ENCODE results near the gene PLIN4. TPM values are rescaled to one million over a fixed set of nuclear protein-coding genes. Genes with fewer than 3 reads are reported as not detected.
A peak's percentile ranks its signal among the peaks of the same experiment; 100 is the strongest.

The PLIN4 gene
- total RNA-seq, 1 donor from 2014 or later, result 0.27 TPM

DNA sequence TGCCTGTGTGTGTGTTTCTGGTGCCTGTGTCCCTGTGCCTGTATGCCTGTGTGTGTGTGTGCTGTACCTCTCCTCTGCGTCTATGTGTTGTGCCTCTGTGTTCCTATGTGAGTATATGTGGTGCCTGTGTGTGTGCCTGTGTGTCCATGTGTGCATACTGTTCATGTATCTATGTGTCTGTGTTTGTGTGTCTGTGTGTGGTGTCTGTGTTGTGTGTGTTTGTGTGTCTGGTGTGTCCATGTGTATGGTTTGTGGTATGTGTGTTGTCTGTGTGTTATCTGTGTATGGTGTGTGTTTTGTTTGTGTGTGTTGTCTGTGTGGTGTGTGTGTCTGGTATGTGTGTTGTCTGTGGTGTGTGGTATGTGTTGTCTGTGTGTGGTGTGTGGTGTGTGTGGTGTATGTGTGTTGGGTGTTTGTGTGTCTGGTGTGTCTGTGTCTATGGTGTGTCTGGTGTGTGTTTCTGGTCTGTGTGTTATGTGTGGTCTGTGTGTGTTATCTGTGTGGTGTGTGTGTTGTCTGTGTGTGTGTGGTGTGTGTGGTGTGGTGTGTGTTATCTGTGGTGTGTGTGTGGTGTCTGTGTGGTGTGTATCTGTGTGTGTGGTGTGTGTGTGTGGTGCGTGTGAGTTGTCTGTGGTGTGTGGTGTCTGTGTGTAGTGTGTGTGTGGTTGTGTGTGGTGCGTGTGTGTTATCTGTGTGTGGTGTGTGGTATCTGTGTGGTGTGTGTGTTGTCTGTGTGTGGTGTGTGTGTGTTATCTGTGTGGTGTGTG lies 25.8 kb downstream of the PLIN4 start:
- no peaks in the 10 kb centered on the region for H3K4me1 Mint-ChIP-seq (ENCODE audit: low read depth, unreplicated experiment)
- peaks cover 4% of the 10 kb centered on the region for H3K9me3 Mint-ChIP-seq (ENCODE audit: unreplicated experiment)
- H3K4me3 Mint-ChIP-seq (ENCODE audit: unreplicated experiment), result no peak overlapping the region
- peaks cover 5% of the 10 kb centered on the region for H3K36me3 Mint-ChIP-seq (ENCODE audit: unreplicated experiment)
- no peak overlapping the region for H3K27ac Mint-ChIP-seq (ENCODE audit: unreplicated experiment)
- peaks cover 3% of the 10 kb centered on the region for H3K27me3 Mint-ChIP-seq (ENCODE audit: unreplicated experiment)
- TF ChIP-seq, protein P1, sequence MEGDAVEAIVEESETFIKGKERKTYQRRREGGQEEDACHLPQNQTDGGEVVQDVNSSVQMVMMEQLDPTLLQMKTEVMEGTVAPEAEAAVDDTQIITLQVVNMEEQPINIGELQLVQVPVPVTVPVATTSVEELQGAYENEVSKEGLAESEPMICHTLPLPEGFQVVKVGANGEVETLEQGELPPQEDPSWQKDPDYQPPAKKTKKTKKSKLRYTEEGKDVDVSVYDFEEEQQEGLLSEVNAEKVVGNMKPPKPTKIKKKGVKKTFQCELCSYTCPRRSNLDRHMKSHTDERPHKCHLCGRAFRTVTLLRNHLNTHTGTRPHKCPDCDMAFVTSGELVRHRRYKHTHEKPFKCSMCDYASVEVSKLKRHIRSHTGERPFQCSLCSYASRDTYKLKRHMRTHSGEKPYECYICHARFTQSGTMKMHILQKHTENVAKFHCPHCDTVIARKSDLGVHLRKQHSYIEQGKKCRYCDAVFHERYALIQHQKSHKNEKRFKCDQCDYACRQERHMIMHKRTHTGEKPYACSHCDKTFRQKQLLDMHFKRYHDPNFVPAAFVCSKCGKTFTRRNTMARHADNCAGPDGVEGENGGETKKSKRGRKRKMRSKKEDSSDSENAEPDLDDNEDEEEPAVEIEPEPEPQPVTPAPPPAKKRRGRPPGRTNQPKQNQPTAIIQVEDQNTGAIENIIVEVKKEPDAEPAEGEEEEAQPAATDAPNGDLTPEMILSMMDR (IDR thresholded peaks at IDR 0.05; ENCODE audit: partially characterized antibody, unreplicated experiment), result no peak
- no peak for DNase-seq

DNA sequence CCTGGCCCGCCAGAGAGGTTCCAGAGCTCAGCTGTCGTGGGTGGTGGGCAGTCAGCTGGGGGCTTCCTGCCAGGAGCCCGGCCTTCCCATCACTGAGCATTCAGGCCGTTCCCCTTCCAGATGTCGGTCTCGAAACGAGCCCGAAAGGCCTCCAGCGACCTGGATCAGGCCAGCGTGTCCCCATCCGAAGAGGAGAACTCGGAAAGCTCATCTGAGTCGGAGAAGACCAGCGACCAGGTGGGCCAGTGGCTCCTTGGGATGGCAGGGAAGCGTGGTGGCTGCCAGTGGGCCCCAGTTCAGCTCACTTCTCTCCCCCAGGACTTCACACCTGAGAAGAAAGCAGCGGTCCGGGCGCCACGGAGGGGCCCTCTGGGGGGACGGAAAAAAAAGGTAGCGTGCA lies 26.8 kb downstream of the PLIN4 start:
- TF ChIP-seq, protein P1 (IDR thresholded peaks at IDR 0.05; ENCODE audit: partially characterized antibody, unreplicated experiment), result no peak
- no peak for DNase-seq
- Mint-ChIP-seq H3K27me3 (ENCODE audit: unreplicated experiment) (peaks cover 5% of the 10 kb centered on the region), H3K36me3 (ENCODE audit: unreplicated experiment) (peaks cover 5% of the 10 kb centered on the region), H3K27ac (ENCODE audit: unreplicated experiment) (no peak overlapping the region), H3K9me3 (ENCODE audit: unreplicated experiment) (peaks cover 4% of the 10 kb centered on the region), H3K4me3 (ENCODE audit: unreplicated experiment) (no peak overlapping the region), H3K4me1 (ENCODE audit: low read depth, unreplicated experiment) (no peaks in the 10 kb centered on the region)

DNA sequence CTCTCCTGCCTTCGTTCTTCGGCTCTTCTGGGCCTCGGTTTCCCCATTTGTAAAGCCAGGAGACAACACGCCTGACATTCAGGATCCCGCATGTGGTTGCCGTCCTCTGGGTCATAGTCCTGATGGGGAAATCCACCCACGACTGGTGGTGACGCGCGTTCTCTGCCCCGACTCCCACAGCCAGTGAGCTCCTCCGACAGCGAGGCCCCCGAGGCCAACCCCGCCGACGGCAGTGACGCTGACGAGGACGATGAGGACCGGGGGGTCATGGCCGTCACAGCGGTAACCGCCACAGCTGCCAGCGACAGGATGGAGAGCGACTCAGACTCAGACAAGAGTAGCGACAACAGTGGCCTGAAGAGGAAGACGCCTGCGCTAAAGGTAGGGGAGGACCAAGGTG lies 29.8 kb downstream of the PLIN4 start:
- peaks cover 6% of the 10 kb centered on the region for H3K27me3 Mint-ChIP-seq (ENCODE audit: unreplicated experiment)
- no peak for DNase-seq
- H3K27ac Mint-ChIP-seq (ENCODE audit: unreplicated experiment), result no peak overlapping the region
- H3K4me1 Mint-ChIP-seq (ENCODE audit: low read depth, unreplicated experiment), result no peaks in the 10 kb centered on the region
- TF ChIP-seq, protein P1 (IDR thresholded peaks at IDR 0.05; ENCODE audit: partially characterized antibody, unreplicated experiment), result no peak
- H3K4me3 Mint-ChIP-seq (ENCODE audit: unreplicated experiment), result no peak overlapping the region
- peaks cover 7% of the 10 kb centered on the region for H3K9me3 Mint-ChIP-seq (ENCODE audit: unreplicated experiment)
- H3K36me3 Mint-ChIP-seq (ENCODE audit: unreplicated experiment), result peaks cover 5% of the 10 kb centered on the region

DNA sequence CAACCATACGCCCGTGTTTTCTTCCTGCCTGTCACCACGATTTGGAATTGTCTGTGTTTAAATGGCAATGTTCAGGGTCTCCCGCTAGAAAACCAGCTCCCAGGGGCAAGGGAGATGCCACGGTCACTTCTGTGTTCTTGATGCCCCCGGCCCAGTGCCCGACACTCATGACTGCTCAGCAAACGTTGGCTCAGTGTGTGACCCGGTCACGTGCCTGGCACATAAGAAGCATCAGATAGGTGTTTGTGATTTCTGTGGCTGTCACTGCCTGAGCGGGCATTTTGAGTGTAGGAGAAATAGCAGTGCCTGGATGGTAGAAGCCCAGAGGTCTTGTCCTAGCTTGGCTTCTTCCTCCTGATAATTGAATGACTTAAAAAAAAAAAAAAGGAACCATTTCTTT lies 30.7 kb downstream of the PLIN4 start:
- Mint-ChIP-seq H3K36me3 (ENCODE audit: unreplicated experiment) (peaks cover 5% of the 10 kb centered on the region), H3K9me3 (ENCODE audit: unreplicated experiment) (peaks cover 8% of the 10 kb centered on the region), H3K27me3 (ENCODE audit: unreplicated experiment) (peaks cover 6% of the 10 kb centered on the region), H3K4me1 (ENCODE audit: low read depth, unreplicated experiment) (no peaks in the 10 kb centered on the region), H3K4me3 (ENCODE audit: unreplicated experiment) (no peak overlapping the region), H3K27ac (ENCODE audit: unreplicated experiment) (no peak overlapping the region)
- DNase-seq, result no peak
- TF ChIP-seq, protein P1 (IDR thresholded peaks at IDR 0.05; ENCODE audit: partially characterized antibody, unreplicated experiment), result no peak

DNA sequence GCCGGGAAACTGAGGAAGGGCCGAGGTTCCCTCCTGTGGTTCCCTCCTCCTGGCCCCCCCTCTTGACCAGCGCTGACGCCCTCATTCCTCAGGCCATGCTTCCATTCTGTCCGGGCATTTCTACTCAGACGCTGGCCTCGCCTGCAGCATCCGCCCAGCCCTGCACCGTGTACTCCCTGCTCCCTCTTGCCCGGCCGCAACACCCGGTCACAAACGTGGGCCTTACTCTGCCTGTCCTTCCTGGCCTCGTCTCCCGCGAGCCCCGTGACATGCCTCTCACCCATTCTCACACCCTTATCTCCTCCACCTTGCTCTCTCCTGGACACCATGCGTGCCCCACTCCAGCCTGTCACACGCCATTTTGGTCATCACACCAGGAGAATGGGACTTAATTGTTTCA lies 34.9 kb downstream of the PLIN4 start:
- TF ChIP-seq, protein P1 (IDR thresholded peaks at IDR 0.05; ENCODE audit: partially characterized antibody, unreplicated experiment), result no peak
- Mint-ChIP-seq H3K9me3 (ENCODE audit: unreplicated experiment) (peaks cover 4% of the 10 kb centered on the region), H3K4me1 (ENCODE audit: low read depth, unreplicated experiment) (no peaks in the 10 kb centered on the region), H3K27me3 (ENCODE audit: unreplicated experiment) (peaks cover 3% of the 10 kb centered on the region), H3K36me3 (ENCODE audit: unreplicated experiment) (no peaks in the 10 kb centered on the region), H3K27ac (ENCODE audit: unreplicated experiment) (peak overlapping the region; percentile 2), H3K4me3 (ENCODE audit: unreplicated experiment) (peak overlapping the region; percentile 67)
- no peak for DNase-seq

Data from glutamatergic neuron (in vitro differentiated cells).